ENCODE results near the gene P4HA2.
A peak's percentile ranks its signal among the peaks of the same experiment; 100 is the strongest.

Gene P4HA2

DNA sequence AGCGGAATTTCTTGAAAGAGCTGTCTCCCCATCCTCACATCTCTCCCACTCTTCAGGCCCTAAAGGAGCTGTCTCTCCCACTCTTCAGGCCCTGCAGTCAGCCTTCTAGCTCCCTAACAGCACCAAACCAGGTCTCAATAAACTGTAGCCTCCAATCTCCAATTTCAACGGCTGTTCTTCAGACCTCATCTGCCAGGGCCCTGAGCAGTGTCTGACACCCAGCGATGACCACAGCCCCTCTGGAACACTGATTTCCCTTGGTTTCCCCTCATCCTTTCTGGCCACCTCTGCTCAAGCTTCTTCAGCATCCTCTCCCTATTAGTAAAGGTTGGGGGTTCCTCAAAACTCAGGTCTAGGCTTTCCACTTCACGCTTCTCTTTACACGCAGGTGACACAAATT is 1.6 kb upstream of the P4HA2 start:
- no peaks in the 10 kb centered on the region for H3K27me3 ChIP-seq
- intact Hi-C loops (cut with DNase I; ENCODE audit: low total_unique reads), result no loop called here
- H3K9me3 ChIP-seq, result no peaks in the 10 kb centered on the region
- H3K36me3 ChIP-seq, result no peaks in the 10 kb centered on the region
- no peak overlapping the region for H3K4me3 ChIP-seq
- peak in 1 of 2 donors; percentile 42 for DNase-seq
- TF ChIP-seq, protein P1, sequence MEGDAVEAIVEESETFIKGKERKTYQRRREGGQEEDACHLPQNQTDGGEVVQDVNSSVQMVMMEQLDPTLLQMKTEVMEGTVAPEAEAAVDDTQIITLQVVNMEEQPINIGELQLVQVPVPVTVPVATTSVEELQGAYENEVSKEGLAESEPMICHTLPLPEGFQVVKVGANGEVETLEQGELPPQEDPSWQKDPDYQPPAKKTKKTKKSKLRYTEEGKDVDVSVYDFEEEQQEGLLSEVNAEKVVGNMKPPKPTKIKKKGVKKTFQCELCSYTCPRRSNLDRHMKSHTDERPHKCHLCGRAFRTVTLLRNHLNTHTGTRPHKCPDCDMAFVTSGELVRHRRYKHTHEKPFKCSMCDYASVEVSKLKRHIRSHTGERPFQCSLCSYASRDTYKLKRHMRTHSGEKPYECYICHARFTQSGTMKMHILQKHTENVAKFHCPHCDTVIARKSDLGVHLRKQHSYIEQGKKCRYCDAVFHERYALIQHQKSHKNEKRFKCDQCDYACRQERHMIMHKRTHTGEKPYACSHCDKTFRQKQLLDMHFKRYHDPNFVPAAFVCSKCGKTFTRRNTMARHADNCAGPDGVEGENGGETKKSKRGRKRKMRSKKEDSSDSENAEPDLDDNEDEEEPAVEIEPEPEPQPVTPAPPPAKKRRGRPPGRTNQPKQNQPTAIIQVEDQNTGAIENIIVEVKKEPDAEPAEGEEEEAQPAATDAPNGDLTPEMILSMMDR (IDR thresholded peaks at IDR 0.05), result no peak
- peaks cover 0 to 39% (median 30%) of the 10 kb centered on the region in 4 donors for H3K4me1 ChIP-seq
- H3K27ac ChIP-seq, result peak overlapping the region in 1 of 2 donors; percentile 95

DNA sequence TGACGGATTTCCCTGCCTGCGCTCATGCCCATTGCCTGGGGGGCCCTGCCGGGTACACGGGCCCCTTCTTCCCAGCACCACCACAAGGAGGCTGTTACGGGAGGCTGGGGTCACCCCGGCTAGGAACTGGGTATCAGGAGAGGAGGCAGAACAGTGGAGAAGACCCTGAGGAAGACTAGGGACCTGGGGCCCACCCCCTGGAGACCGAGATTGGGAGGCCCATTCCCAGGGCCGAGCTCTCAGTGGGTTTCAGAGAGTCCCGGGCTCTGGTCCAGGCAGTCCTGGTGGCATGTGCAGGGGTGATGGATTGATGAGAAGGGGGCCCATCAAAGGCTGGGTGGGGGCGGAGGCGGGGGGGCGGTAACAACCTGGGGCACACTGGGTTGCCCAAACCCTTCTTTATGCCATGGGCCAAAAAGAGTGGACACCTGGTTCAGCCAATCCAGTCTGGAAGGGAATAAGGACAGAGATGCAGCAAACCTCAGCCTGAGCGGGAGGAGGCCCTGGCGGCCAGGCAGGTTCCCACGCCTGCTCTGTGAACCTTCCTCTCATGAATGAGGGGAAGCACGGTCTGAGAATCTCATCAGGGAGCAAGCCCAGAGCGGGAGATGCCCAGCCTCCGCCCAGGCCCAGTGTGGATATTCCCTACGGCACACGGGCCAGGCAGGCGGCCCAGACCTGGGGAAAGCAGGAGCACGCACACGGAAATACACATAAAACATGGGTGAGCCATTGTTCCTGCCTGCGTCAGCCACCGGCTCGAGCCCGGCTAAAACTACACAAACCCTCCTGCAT is 785 bp upstream of the P4HA2 start:
- peak overlapping the region; percentile 79 to 99 for H3K4me3 ChIP-seq
- H3K4me1 ChIP-seq, result peaks cover 0 to 47% (median 35%) of the 10 kb centered on the region in 4 donors
- no peaks in the 10 kb centered on the region for H3K36me3 ChIP-seq
- TF ChIP-seq, protein P1 (IDR thresholded peaks at IDR 0.05), result no peak
- intact Hi-C loops (cut with DNase I; ENCODE audit: low total_unique reads), result no loop called here
- peak in 1 of 2 donors; percentile 64 for DNase-seq
- H3K9me3 ChIP-seq, result no peaks in the 10 kb centered on the region
- no peaks in the 10 kb centered on the region for H3K27me3 ChIP-seq
- peak overlapping the region; percentile 95 for H3K27ac ChIP-seq

DNA sequence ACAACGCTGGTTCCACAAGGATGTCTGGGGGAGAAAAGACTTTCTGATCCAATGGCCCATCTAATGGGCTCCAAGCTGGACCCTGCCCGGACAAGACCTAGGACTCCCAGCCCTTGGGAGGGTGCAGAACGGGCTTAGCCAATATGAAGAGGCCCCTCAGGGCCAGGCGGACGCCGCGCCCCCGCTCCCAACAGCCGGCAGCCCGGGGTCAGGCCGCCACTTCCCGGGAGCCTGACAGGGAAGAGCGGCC is 493 bp downstream of the P4HA2 start:
- Histone ChIP-seq H3K9me3 (no peaks in the 10 kb centered on the region), H3K4me3 (peak overlapping the region; percentile 79 to 99), H3K27me3 (no peaks in the 10 kb centered on the region), H3K4me1 (peaks cover 0 to 60% (median 47%) of the 10 kb centered on the region in 4 donors), H3K36me3 (no peaks in the 10 kb centered on the region), H3K27ac (peak overlapping the region; percentile 95)
- TF ChIP-seq, protein P1 (IDR thresholded peaks at IDR 0.05), result no peak
- peak in 1 of 2 donors; percentile 87 for DNase-seq
- intact Hi-C loops (cut with DNase I; ENCODE audit: low total_unique reads), result no loop called here

DNA sequence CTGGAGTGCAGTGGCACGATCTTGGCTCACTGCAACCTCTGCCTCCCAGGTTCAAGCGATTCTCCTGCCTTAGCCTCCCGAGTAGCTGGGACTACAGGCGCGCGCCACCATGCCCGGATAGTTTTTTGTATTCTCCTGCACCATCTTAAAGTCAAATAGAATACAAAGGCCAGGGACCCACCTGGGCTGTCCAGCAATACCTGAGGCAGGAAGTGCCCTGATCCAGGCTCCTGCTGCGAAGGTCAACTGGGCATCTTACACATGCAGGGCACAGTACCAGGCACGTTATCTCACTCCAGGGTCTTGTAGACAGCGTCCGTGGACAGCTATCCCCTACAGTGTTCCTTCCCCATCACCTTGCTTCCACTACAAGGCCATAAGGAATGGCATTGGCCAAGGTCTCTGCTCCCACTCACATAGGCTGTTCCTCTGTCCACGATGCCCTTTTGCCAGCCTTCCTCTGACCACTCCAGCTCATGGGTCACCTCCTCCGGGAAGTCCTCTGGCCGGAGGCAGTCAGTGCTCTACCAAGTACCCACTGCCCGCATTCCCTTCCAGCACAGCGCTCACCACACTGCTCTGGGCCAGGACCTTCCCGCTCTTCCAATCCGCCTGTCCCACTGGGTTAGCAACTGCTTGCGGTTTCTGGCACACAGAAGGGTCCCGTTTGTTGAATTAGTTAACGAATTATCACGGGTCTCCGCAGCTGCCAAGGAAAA is 978 bp downstream of the P4HA2 start:
- no peaks in the 10 kb centered on the region for H3K36me3 ChIP-seq
- no peaks in the 10 kb centered on the region for H3K27me3 ChIP-seq
- DNase-seq, result peak in 1 of 2 donors; percentile 53
- H3K4me3 ChIP-seq, result peak overlapping the region; percentile 79 to 99
- H3K4me1 ChIP-seq, result peaks cover 0 to 65% (median 52%) of the 10 kb centered on the region in 4 donors
- intact Hi-C loops (cut with DNase I; ENCODE audit: low total_unique reads), result no loop called here
- TF ChIP-seq, protein P1 (IDR thresholded peaks at IDR 0.05), result no peak
- H3K27ac ChIP-seq, result peak overlapping the region; percentile 95
- H3K9me3 ChIP-seq, result no peaks in the 10 kb centered on the region

DNA sequence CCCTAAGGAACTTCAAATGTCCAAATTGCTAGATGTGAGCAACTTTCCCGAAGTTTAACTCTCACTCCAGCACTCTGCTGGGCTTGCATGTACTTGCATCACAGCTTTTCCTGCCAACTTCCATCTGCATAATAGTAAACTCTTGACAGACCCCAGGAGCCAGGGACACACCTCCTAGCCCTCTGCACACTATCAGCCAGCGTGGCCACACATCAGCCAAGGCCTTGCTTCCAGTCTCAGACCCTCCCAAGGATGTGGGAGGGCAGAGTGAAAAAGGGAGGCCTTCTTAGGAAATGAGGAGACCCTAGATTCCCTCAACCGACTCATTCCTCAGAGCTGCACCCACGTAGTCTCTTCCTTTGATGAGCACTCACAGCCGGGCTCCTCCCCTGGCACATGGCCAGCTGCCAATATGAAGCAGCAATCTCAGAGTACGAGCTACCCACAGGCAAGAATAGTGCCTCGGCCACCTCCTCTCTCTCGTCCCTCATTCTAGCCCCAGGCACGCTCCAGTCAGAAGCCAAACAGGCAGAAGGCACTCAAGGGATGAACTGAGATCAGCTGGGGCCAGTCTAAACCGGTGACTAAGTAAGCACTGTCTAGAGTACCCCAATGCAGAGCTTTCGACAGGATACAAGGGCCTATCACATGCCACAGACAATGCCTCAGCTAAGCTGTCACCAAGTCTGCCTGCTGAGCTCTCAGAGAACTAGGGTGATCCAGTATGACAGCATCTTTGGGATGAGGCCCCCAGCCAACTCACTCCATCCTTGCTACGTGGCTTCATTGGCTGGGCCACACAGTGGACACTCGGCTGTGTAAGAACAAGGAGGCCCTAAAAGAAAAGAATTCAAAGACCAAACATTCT is 2.3 kb downstream of the P4HA2 start:
- Histone ChIP-seq H3K27ac (peak overlapping the region; percentile 57 to 95), H3K27me3 (no peaks in the 10 kb centered on the region), H3K36me3 (no peaks in the 10 kb centered on the region), H3K4me1 (peaks cover 0 to 78% (median 63%) of the 10 kb centered on the region in 4 donors), H3K9me3 (no peaks in the 10 kb centered on the region), H3K4me3 (no peak overlapping the region)
- intact Hi-C loops (cut with DNase I; ENCODE audit: low total_unique reads), result no loop called here
- TF ChIP-seq, protein P1 (IDR thresholded peaks at IDR 0.05), result no peak
- peak; percentile 60 to 79 for DNase-seq
